Urinary bladder (tissue), 4 donors: ENCODE measurements around the gene SMARCA2. TPM values are rescaled to one million over a fixed set of nuclear protein-coding genes. Genes with fewer than 3 reads are reported as not detected.

ENCODE experiments used
- DNase-seq: peaks from one replicate; pipeline ENCODE4 v3.0.0-alpha.2; 2015; ENCODE audit errors: extremely low spot score
- H3K27ac ChIP-seq: one replicate; pipeline ENCODE4 v1.5.1; 2013; ENCODE audit warnings: low read depth, mild to moderate bottlenecking, moderate library complexity
- H3K36me3 ChIP-seq: one replicate; pipeline ENCODE4 v1.6.1; 2013; ENCODE audit warnings: mild to moderate bottlenecking, moderate library complexity; ENCODE audit not compliant: insufficient read depth
- H3K4me1 ChIP-seq: one replicate; pipeline ENCODE4 v1.6.1; 2013; ENCODE audit warnings: mild to moderate bottlenecking, moderate library complexity; ENCODE audit not compliant: insufficient read depth
- H3K4me3 ChIP-seq: one replicate; pipeline ENCODE4 v1.5.1; 2013; ENCODE audit warnings: low read depth, low read length
- WGBS: extraction: QIAGEN DNeasy Blood & Tissue Kit; methylation state at CpG from one replicate; pipeline ENCODE4 v1.1.7; 2013; 5-methylcytosine and 5-hydroxymethylcytosine counted together
- polyA plus RNA-seq: library from polyadenylated mRNA; stranded (reverse); fragments of 200-250 nt; gene quantifications from one replicate; pipeline ENCODE4 v1.2.3, GENCODE V29; 2013
- total RNA-seq: library from RNA; depleted of rRNA; stranded (reverse); fragments of >200 nt; gene quantifications from one replicate; pipeline ENCODE4 v1.2.3, GENCODE V29; 2014
- donor health status: healthy with polysubstance abuse.
- donor health status: healthy.

Gene SMARCA2
- total and polyA plus RNA-seq, 2 donors = 73.2 to 183 TPM

GRCh38 chr9:2019723-2020122 is 4.6 kb downstream of the SMARCA2 start:
- Histone ChIP-seq H3K4me3 (no peak overlapping the region), H3K27ac (no peak overlapping the region), H3K36me3 (no peaks in the 10 kb centered on the region), H3K4me1 (peaks cover 4% of the 10 kb centered on the region)
- DNase-seq = no peak
- WGBS = 69% methylated on average over 1 of the region's 1 CpG

- Histone ChIP-seq H3K36me3 (no peaks in the 10 kb centered on the region), H3K4me1 (peaks cover 6% of the 10 kb centered on the region), H3K27ac (no peak overlapping the region), H3K4me3 (peak overlapping the region; percentile 3)
- DNase-seq = no peak
- 74% methylated on average over 7 of the region's 7 CpGs for WGBS
These were observed 6.6 kb downstream of the SMARCA2 start for GRCh38 chr9:2021731-2022130.

- 67% methylated on average over 1 of the region's 1 CpG for WGBS
- Histone ChIP-seq H3K36me3 (no peaks in the 10 kb centered on the region), H3K4me3 (no peak overlapping the region), H3K4me1 (peaks cover 6% of the 10 kb centered on the region), H3K27ac (no peak overlapping the region)
- no peak for DNase-seq
These were observed 7.4 kb downstream of the SMARCA2 start for GRCh38 chr9:2022560-2022959.

GRCh38 chr9:2023042-2023441 is 7.9 kb downstream of the SMARCA2 start:
- no peak for DNase-seq
- Histone ChIP-seq H3K4me3 (no peak overlapping the region), H3K4me1 (peaks cover 6% of the 10 kb centered on the region), H3K36me3 (no peaks in the 10 kb centered on the region), H3K27ac (peak overlapping the region; percentile 34)
- 44% methylated on average over 3 of the region's 3 CpGs for WGBS

GRCh38 chr9:2023532-2023931 is 8.4 kb downstream of the SMARCA2 start:
- H3K4me3 ChIP-seq = no peak overlapping the region

GRCh38 chr9:2024888-2025782 is 10.0 kb downstream of the SMARCA2 start:
- DNase-seq = no peak
- 60% methylated on average over 5 of the region's 5 CpGs for WGBS
- H3K36me3 ChIP-seq = no peaks in the 10 kb centered on the region
- H3K4me1 ChIP-seq = peaks cover 8% of the 10 kb centered on the region
- H3K4me3 ChIP-seq = no peak overlapping the region
- H3K27ac ChIP-seq = peak overlapping the region; percentile 27

More at GRCh38 chr9:2023532-2023931, 8.4 kb downstream of the SMARCA2 start:
- DNase-seq = no peak
- no peak overlapping the region for H3K27ac ChIP-seq
- no peaks in the 10 kb centered on the region for H3K36me3 ChIP-seq
- WGBS = 18% methylated on average over 5 of the region's 5 CpGs
- H3K4me1 ChIP-seq = peaks cover 6% of the 10 kb centered on the region

GRCh38 chr9:2026220-2026997 is 11.3 kb downstream of the SMARCA2 start:
- H3K4me1 ChIP-seq = peaks cover 8% of the 10 kb centered on the region
- DNase-seq = no peak
- 65% methylated on average over 9 of the region's 9 CpGs for WGBS

GRCh38 chr9:2027543-2028160 is 12.5 kb downstream of the SMARCA2 start:
- peaks cover 8% of the 10 kb centered on the region for H3K4me1 ChIP-seq
- WGBS = 93% methylated on average over 5 of the region's 5 CpGs
- H3K27ac ChIP-seq = no peak overlapping the region
- H3K36me3 ChIP-seq = no peaks in the 10 kb centered on the region
- DNase-seq = no peak
- H3K4me3 ChIP-seq = no peak overlapping the region

More at GRCh38 chr9:2026220-2026997, 11.3 kb downstream of the SMARCA2 start:
- no peak overlapping the region for H3K4me3 ChIP-seq
- H3K36me3 ChIP-seq = no peaks in the 10 kb centered on the region
- H3K27ac ChIP-seq = no peak overlapping the region

GRCh38 chr9:2028888-2029287 is 13.7 kb downstream of the SMARCA2 start:
- no peak for DNase-seq
- H3K4me3 ChIP-seq = no peak overlapping the region
- no peak overlapping the region for H3K27ac ChIP-seq
- 86% methylated on average over 7 of the region's 7 CpGs for WGBS
- no peaks in the 10 kb centered on the region for H3K36me3 ChIP-seq
- H3K4me1 ChIP-seq = peaks cover 6% of the 10 kb centered on the region

GRCh38 chr9:2029666-2030170 is 14.6 kb downstream of the SMARCA2 start:
- H3K27ac ChIP-seq = no peak overlapping the region
- peaks cover 2% of the 10 kb centered on the region for H3K36me3 ChIP-seq
- H3K4me1 ChIP-seq = peaks cover 4% of the 10 kb centered on the region
- WGBS = 43% methylated on average over 2 of the region's 2 CpGs
- no peak overlapping the region for H3K4me3 ChIP-seq
- no peak for DNase-seq

- DNase-seq = no peak
- H3K4me1 ChIP-seq = peaks cover 3% of the 10 kb centered on the region
- WGBS = 53% methylated on average over 5 of the region's 5 CpGs
These were observed 17.1 kb downstream of the SMARCA2 start for GRCh38 chr9:2032234-2032633.

GRCh38 chr9:2036844-2037243 is 21.7 kb downstream of the SMARCA2 start:
- 85% methylated on average over 4 of the region's 4 CpGs for WGBS
- H3K27ac ChIP-seq = no peak overlapping the region
- H3K4me1 ChIP-seq = peaks cover 1% of the 10 kb centered on the region
- peaks cover 3% of the 10 kb centered on the region for H3K36me3 ChIP-seq
- no peak for DNase-seq
- H3K4me3 ChIP-seq = no peak overlapping the region

More at GRCh38 chr9:2032234-2032633, 17.1 kb downstream of the SMARCA2 start:
- peaks cover 3% of the 10 kb centered on the region for H3K36me3 ChIP-seq
- no peak overlapping the region for H3K4me3 ChIP-seq
- H3K27ac ChIP-seq = no peak overlapping the region
